GM18868 (cell line): ENCODE results near the gene CKS2.
"Not testable (repeated sequence)": the region's sequence is repeated elsewhere in the genome, so short reads cannot be mapped to it uniquely, and the experiment has no call there.

ENCODE experiments used
- ATAC-seq: cut with Tn5 transposase; IDR thresholded peaks from one replicate; pipeline ENCODE4 v1.9.1; 2021; ENCODE audit warnings: mild to moderate bottlenecking, moderate library complexity; ENCODE audit not compliant: unreplicated experiment

The CKS2 gene

GRCh38 chr9:89309608-89310474 lies 1.2 kb upstream of the CKS2 start:
- no peak for ATAC-seq

GRCh38 chr9:89311346-89312221 lies 589 bp downstream of the CKS2 start:
- no peak for ATAC-seq

- ATAC-seq: no peak
These were observed 1.2 kb downstream of the CKS2 start for GRCh38 chr9:89312222-89312571.

GRCh38 chr9:89313842-89314241 lies 2.8 kb downstream of the CKS2 start:
- ATAC-seq: no peak

GRCh38 chr9:89314955-89315354 lies 4.0 kb downstream of the CKS2 start:
- no peak for ATAC-seq

- ATAC-seq: no peak
These were observed 4.5 kb downstream of the CKS2 start for GRCh38 chr9:89315482-89315881.

GRCh38 chr9:89317282-89317681 lies 6.3 kb downstream of the CKS2 start:
- no peak for ATAC-seq

- ATAC-seq: peak; percentile 92
These were observed 7.4 kb downstream of the CKS2 start, which contains the start of gene SECISBP2 for GRCh38 chr9:89318123-89319014. Gene SECISBP2, plus strand, starts transcription at chr9:89318500. Its CDS starts 77 bp downstream, at chr9:89318577.

GRCh38 chr9:89319015-89319905 lies 8.3 kb downstream of the CKS2 start:
- no peak for ATAC-seq

- no peak for ATAC-seq
These were observed 12.4 kb downstream of the CKS2 start for GRCh38 chr9:89323390-89323789.

GRCh38 chr9:89325733-89326132 lies 14.7 kb downstream of the CKS2 start:
- ATAC-seq: no peak

- ATAC-seq: no peak
These were observed 17.1 kb downstream of the CKS2 start for GRCh38 chr9:89328064-89328463.

GRCh38 chr9:89329917-89330316 lies 18.9 kb downstream of the CKS2 start:
- ATAC-seq: no peak

GRCh38 chr9:89330513-89330912 lies 19.5 kb downstream of the CKS2 start:
- no peak for ATAC-seq

GRCh38 chr9:89339807-89340206 lies 28.8 kb downstream of the CKS2 start:
- ATAC-seq: peak; percentile 46

- peak; percentile 97 for ATAC-seq
These were observed 29.3 kb downstream of the CKS2 start for GRCh38 chr9:89340332-89340731.

GRCh38 chr9:89342213-89342612 lies 31.2 kb downstream of the CKS2 start:
- ATAC-seq: no peak

GRCh38 chr9:89342948-89343347 lies 32.0 kb downstream of the CKS2 start:
- no peak for ATAC-seq

- not testable (repeated sequence) for ATAC-seq
These were observed 32.8 kb downstream of the CKS2 start for GRCh38 chr9:89343812-89344211.

GRCh38 chr9:89345476-89345875 lies 34.5 kb downstream of the CKS2 start:
- no peak for ATAC-seq
